ENCODE data around the gene CDK11A. TPM values are rescaled to one million over a fixed set of nuclear protein-coding genes. Genes with fewer than 3 reads are reported as not detected.
A peak's percentile ranks its signal among the peaks of the same experiment; 100 is the strongest.
"Not testable (repeated sequence)": the region's sequence is repeated elsewhere in the genome, so short reads cannot be mapped to it uniquely, and the experiment has no call there.

Gene CDK11A
- total RNA-seq, 1 donor from 2014 or later: 51.5 TPM

DNA sequence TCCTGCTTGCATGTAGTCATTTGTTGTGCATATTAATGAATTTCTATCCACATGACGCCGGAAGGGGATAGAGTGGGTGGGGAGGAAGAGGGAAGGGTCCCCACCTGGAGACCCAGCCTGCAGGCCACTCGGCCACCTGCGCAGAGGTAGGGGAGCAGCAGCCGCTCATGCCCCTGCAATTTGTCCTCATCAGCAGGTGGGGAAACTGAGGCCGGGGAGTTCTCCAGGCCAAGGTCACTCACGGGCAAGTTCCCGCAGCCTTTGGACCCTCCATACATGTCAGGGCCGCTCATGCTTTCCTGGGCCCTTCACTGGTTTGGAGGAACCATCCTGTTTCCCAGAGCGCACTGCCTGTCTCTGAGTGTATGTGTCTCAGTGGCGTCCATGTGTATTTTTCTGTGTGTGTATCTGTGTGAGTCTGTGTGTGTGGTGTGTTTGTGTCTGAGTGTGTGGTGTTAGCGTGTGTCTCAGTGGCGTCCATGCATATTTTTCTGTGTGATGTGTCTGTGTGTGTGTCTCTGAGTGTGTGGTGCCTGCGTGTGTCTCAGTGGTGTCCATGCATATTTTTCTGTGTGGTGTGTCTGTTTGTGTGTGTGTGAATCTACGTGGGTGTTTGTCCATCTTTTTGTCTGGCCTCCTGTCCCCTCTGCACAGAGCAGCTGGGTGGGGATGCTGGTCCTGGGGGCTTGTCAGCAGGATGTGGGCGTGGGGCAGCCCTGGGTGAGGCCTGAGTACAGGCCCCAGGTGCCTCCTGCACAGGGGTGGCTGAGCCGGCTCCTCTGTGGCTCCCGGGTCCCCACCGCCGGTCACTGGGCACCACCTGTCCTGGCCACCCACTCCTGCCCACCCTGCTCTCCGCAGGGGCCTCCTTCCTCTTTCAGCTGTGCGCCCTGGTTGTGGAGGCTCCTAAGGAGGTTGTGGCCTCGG, 27.5 kb downstream of the CDK11A start:
- ATAC-seq; intact Hi-C loops (cut with DNase I): not testable (repeated sequence)
- peak; percentile 32 for DNase-seq (ENCODE audit: low spot score)

DNA sequence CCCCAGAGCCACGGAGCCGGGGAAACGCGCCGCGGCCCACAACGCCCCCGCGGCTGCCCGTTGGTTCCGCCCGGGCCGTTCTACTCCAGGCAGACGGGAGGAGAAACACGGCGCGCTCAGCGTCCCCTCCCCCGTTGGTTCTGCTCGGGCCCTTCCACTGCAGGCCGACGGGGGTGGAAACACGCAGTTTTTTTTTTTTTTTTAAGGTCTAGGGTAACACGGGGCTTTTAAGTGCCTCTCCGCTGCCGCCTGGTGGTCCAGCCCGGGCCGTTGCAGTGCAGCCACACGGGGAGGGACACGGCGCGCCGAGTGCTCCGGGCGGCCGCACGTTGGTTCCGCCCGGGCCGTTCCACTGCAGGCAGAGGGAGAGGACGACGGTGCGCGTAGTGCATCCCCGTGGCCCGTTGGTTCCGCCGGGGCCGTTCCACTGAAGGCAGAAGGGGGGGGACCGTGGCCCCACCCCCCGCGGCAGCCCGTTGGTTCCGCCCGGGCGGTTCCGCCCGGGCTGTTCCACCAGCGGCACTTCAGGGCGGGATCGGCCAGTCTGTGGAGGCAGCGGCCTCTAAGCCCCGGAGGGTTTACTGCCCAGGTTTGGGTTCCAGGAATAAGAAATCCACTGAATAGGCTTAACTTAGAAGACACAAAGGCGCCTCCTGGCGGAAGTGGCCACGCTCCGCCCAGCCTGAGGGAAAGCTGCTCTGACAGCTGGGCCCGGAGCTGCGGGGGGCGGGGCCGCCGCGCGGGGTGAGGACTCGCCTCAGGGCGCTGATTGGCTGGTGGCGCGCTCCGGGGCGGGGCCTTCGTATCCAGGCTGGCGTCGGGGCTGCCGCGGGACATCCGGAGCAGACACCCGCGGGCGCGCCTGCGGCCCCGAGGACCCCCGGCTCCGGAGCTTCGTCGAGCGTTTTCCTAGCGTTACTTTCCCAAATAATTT, 31.2 kb downstream of the CDK11A start, which contains the start of gene SLC35E2B:
SLC35E2B (minus strand) TSS at position 82 of the 934 bp plus-strand sequence. CDS start 16,096 bp downstream, outside the sequence.
- intact Hi-C loops (cut with DNase I): not testable (repeated sequence)

DNA sequence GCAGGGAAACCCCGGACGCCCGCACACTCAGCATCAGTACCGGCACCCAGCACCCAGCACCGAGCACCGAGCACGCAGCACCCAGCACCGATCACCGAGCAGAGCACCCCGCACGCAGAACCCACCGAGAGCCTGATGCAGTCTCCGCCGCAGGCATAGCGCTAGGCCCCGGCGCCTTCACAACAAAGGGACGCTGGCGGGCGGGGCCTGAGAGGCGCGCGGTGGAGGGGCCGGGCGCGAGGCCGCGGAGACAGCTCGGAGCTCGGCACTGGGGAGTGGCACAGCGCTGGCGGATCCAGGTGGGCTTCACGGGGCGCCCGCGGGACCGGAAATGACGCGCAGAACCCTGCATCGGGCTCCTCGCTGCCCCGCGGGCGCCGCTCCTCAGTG, 31.8 kb downstream of the CDK11A start:
- ATAC-seq: peak; percentile 80
- peak; percentile 84 for DNase-seq (ENCODE audit: low spot score)
- intact Hi-C loops (cut with DNase I): not testable (repeated sequence)

More for the DNA sequence above, 31.2 kb downstream of the CDK11A start, which contains the start of gene SLC35E2B:
- peak; percentile 95 for ATAC-seq
- peak; percentile 96 for DNase-seq (ENCODE audit: low spot score)

GRCh38 chr1:1691443-1691842, 32.7 kb downstream of the CDK11A start:
- peak; percentile 14 for DNase-seq (ENCODE audit: low spot score)
- ATAC-seq; intact Hi-C loops (cut with DNase I): not testable (repeated sequence)

- intact Hi-C loops (cut with DNase I); ATAC-seq: not testable (repeated sequence)
- peak; percentile 21 for DNase-seq (ENCODE audit: low spot score)
Observed at GRCh38 chr1:1689526-1689925, 34.6 kb downstream of the CDK11A start.

- intact Hi-C loops (cut with DNase I): no loop called here
- ATAC-seq (no peak), DNase-seq (ENCODE audit: low spot score) (no peak)
Observed at GRCh38 chr1:1687846-1688245, 36.3 kb downstream of the CDK11A start.

DNA sequence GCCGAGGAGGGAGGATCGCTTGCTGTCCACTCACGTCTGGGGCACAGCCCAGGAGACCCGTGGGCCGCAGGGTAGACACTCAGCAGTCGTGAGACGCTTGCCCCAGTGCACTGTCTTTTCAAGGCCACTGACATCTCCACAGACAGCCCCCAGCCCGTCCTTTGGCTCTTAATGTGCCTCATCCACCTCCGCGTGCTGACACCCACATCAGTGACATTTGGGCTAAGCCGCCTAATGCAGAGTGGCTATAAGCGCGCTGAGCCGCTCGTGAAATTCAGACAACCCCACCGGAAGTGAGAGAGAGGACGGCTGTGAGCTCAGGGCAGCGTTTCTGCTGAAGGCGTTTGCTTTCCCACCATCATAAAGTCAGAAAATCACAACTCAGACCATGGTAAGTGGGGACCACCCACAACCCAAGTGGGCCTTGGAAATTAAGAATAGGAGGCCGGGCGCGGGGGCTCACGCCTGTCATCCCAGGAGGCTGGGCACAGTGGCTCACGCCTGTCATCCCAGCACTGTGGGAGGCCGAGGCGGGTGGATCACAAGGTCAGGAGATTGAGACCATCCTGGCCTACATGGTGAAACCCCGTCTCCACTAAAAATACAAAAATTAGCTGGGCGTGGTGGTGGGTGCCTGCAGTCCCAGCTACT, 40.0 kb downstream of the CDK11A start:
- DNase-seq (ENCODE audit: low spot score): no peak
- intact Hi-C loops (cut with DNase I): no loop called here
- no peak for ATAC-seq

GRCh38 chr1:1683104-1683905, 40.9 kb downstream of the CDK11A start:
- ATAC-seq (no peak), DNase-seq (ENCODE audit: low spot score) (no peak)
- intact Hi-C loops (cut with DNase I): no loop called here

DNA sequence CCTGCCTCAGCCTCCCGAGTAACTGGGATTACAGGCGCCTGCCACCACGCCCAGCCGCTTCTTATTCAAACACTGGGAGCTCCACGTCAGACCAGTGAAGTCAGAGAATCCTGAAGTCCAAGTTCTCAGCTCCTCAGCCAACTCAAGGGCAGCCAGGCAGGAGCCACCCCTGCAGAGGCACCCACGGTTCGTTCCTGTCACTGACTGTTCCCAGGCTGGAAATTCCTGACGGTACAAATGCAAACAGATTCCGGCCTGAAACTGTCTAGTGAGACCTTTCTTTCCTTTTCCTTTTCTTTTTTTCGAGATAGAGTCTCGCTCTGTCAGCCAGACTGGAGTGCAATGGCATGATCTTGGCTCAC, 43.3 kb downstream of the CDK11A start:
- DNase-seq (ENCODE audit: low spot score) (no peak), ATAC-seq (no peak)
- intact Hi-C loops (cut with DNase I): no loop called here

GRCh38 chr1:1680031-1680911, 43.9 kb downstream of the CDK11A start:
- intact Hi-C loops (cut with DNase I): no loop called here
- no peak for DNase-seq (ENCODE audit: low spot score)
- no peak for ATAC-seq

- intact Hi-C loops (cut with DNase I): no loop called here
- no peak for ATAC-seq
- DNase-seq (ENCODE audit: low spot score): no peak
Observed at GRCh38 chr1:1678581-1679380, 45.4 kb downstream of the CDK11A start.

DNA sequence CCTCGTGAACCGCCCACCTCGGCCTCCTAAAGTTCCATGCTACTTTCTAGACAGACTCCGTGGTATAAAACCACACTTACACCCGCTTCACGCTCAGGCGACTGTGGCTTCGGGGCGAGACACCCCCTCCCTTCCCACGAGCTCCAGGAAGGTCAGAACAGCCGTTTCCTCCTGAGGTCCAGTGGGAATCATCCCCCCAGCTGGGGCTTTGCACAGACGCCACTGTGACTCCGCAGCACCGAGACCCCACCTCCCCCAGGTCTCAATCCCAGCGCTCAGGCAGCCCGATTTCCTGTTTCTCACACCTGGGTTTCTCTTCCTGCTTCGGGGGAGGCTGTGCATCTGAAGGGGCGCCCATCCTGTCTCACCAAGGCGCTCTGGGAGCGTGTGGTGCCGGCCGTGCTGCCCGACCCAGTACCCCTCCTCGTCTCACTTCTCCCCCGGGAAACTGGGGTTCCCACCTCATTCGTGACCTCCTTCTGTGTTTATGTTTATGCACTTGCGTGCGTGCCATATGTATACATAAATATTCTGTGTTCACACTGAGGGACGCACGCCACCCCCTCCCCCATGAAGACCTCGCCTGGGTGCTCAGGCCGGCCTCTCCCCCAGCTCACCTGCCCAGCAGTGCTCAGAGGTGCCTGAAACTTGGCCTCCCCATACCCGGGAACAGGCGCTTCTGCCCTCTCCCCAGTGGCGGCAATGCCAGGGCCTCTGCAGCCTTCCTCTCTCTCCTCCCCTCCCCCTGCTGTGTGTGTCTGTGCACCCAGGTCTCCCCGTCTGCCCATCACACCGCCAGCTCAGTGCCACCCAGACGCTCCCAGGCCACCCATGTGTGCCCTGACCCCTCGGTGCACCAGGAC, 46.2 kb downstream of the CDK11A start:
- DNase-seq (ENCODE audit: low spot score): peak; percentile 52
- intact Hi-C loops (cut with DNase I): no loop called here
- ATAC-seq: peak; percentile 7

DNA sequence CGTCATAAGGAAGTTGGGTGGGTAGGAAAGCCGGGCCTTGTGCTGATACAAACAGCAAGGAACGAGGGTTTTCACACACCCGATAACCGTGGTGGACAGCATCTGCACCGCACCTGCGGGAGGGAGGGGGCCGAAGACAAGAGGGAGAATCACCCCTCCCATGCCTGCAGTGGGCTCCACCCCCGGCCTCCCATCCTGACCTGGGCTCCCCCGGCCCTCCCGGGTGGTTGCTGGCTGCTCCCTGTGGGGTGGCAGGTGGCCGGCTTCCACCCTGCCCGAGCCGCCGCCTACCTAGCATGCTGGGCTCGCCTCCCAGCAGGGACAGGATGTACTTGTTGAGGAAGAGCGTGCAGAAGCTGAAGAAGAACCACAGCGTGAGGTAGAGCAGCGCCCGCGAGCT, 48.1 kb downstream of the CDK11A start:
- intact Hi-C loops (cut with DNase I); ATAC-seq: not testable (repeated sequence)
- DNase-seq (ENCODE audit: low spot score): peak; percentile 30

DNA sequence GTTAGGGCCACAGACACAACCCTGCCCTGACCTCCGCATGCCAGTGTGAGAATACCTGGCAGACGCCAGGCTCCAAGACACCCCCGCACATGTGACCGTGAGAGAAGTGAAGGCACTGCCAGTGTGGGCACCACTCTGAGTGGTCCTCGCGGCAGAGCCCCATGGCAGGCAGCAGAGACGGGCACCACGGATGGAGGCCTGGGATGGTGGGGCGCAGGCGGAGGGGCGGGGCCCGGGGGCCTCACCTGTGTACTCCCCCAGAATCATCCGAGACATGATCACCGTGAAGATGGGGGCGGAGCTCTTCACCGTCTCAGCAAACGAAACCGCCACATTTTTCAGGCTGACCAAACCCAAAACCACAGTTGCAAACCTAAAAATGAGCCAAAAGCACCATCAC, 48.9 kb downstream of the CDK11A start:
- DNase-seq (ENCODE audit: low spot score): peak; percentile 17
- ATAC-seq; intact Hi-C loops (cut with DNase I): not testable (repeated sequence)

- peak; percentile 38 for DNase-seq (ENCODE audit: low spot score)
- ATAC-seq; intact Hi-C loops (cut with DNase I): not testable (repeated sequence)
Observed at GRCh38 chr1:1674806-1675205, 49.4 kb downstream of the CDK11A start.

All from sciatic nerve (tissue), 2 donors.